ENCODE results near the gene RAB30.

RAB30 gene

DNA sequence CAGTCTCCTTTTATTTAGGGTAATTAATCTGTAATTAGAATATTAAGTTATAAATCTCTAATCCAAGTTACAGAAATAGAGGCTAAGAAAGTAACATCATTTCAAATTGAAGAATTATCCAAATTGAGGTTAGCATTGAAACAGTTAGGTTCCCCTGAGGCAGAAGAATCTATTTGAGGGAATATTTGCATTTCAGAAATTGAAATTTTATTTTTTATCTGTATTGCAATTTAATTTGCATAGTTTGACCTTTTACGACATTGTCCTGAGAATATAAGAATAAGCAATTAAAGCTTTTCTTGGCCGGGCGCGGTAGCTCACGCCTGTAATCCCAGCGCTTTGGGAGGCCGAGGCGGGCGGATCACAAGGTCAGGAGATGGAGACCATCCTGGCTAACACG, 142.6 kb downstream of the RAB30 start (continued):
- TF ChIP-seq ZNF274 (IDR thresholded peaks at IDR 0.05; ENCODE audit: low read length) = no peak
- TF ChIP-seq ZNF274 (tag by site-specific recombination; IDR thresholded peaks at IDR 0.05; ENCODE audit: borderline replicate concordance) = no peak
- TF ChIP-seq REPIN1 (tag by site-specific recombination; IDR thresholded peaks at IDR 0.05; ENCODE audit: low read depth) = no peak
- TF ChIP-seq, protein P1, sequence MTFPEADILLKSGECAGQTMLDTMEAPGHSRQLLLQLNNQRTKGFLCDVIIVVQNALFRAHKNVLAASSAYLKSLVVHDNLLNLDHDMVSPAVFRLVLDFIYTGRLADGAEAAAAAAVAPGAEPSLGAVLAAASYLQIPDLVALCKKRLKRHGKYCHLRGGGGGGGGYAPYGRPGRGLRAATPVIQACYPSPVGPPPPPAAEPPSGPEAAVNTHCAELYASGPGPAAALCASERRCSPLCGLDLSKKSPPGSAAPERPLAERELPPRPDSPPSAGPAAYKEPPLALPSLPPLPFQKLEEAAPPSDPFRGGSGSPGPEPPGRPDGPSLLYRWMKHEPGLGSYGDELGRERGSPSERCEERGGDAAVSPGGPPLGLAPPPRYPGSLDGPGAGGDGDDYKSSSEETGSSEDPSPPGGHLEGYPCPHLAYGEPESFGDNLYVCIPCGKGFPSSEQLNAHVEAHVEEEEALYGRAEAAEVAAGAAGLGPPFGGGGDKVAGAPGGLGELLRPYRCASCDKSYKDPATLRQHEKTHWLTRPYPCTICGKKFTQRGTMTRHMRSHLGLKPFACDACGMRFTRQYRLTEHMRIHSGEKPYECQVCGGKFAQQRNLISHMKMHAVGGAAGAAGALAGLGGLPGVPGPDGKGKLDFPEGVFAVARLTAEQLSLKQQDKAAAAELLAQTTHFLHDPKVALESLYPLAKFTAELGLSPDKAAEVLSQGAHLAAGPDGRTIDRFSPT (tag by site-specific recombination; IDR thresholded peaks at IDR 0.05) = no peak
- TF ChIP-seq ZNF76 (tag by site-specific recombination; IDR thresholded peaks at IDR 0.05; ENCODE audit: borderline replicate concordance, low read depth) = no peak

- no peak overlapping the region for H3K4me3 ChIP-seq (ENCODE audit: low read depth, low read length)
- H3K4me1 ChIP-seq (ENCODE audit: control insufficient read depth, insufficient read depth, low read length) = no peaks in the 10 kb centered on the region
- H3K9me3 ChIP-seq (ENCODE audit: control insufficient read depth, insufficient read depth, low read depth, low read length) = no peaks in the 10 kb centered on the region
- peak; percentile 33 for TF ChIP-seq ZNF654 (tag by site-specific recombination; IDR thresholded peaks at IDR 0.05; ENCODE audit: low read depth)
- no peak for TF ChIP-seq ZNF514 (tag by site-specific recombination; IDR thresholded peaks at IDR 0.05)
- POLR2A ChIA-PET = interaction anchor here (1.0 kb wide), 2 partner anchors 26 to 144 kb away, joined by 3 to 4 read pairs; partner anchors contain the start of genes DDIAS and RAB30
- H3K36me3 ChIP-seq (ENCODE audit: control insufficient read depth in 2 of 2, insufficient read depth in 1 of 2, low read length in 2 of 2) = peaks cover 4 to 16% of the 10 kb centered on the region in 2 experiments; a peak in 2 of 3 replicates
- no peak overlapping the region for H3K27ac ChIP-seq (ENCODE audit: extremely low read depth, low read depth, low read length)
- CTCF ChIA-PET = interaction anchor here (0.6 to 1.7 kb wide), 15 partner anchors 11 to 879 kb away, joined by 3 to 6 read pairs (median 4); no protein-coding TSS in a partner anchor
Measured at GRCh38 chr11:82927264-82927880, 144.3 kb downstream of the RAB30 start.

DNA sequence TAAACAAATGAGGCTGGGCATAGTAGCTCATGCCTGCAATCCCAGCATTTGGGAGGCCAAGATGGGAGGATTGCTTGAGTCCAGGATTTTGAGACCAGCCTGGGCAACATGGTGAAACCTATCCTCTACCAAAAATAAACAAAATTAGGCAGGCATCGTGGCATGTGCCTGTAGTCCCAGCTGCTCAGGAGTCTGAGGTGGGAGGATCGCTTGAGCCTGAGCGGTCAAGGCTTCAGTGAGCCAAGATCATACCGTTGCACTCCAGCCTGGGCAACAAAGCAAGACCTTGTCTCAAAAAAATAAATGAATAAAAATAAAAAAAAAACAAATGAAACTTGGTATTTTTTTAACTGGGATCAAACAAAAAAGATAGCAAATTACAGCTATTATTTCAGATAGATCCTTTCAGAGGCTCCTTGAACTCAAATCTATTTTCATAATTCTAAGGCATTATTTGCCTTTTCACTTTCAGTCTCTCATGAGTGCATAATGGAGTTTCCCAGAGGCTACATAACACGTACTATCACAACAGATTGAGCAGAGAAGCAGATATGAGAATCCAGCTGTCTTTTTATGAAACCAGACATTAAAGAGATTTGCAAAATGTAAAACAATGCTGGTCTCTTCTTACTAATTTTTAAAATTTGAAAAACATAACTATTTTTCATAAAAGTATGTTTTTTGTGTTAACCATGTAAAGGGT, 147.0 kb downstream of the RAB30 start:
- ChIA-PET CTCF (interaction anchor here (0.6 to 2.8 kb wide), 7 partner anchors 57 to 357 kb away, joined by 3 to 19 read pairs (median 4); no protein-coding TSS in a partner anchor), POLR2A (interaction anchor here (0.5 to 1.4 kb wide), 2 partner anchors 22 to 23 kb away, joined by 4 to 5 read pairs; partner anchors contain the start of gene DDIAS)
- Histone ChIP-seq H3K4me1 (ENCODE audit: control insufficient read depth, insufficient read depth, low read length) (no peaks in the 10 kb centered on the region), H3K4me3 (ENCODE audit: low read depth, low read length) (no peak overlapping the region), H3K9me3 (ENCODE audit: control insufficient read depth, insufficient read depth, low read depth, low read length) (no peaks in the 10 kb centered on the region), H3K27ac (ENCODE audit: extremely low read depth, low read depth, low read length) (no peak overlapping the region), H3K36me3 (ENCODE audit: control insufficient read depth in 2 of 2, insufficient read depth in 1 of 2, low read length in 2 of 2) (peaks cover 3 to 4% of the 10 kb centered on the region in 2 experiments; a peak in 2 of 3 replicates)
- TF ChIP-seq ZNF112 (tag by site-specific recombination; IDR thresholded peaks at IDR 0.05) = no peak
- no peak for TF ChIP-seq FEZF1 (tag by site-specific recombination; IDR thresholded peaks at IDR 0.05)
- TF ChIP-seq, protein P2, sequence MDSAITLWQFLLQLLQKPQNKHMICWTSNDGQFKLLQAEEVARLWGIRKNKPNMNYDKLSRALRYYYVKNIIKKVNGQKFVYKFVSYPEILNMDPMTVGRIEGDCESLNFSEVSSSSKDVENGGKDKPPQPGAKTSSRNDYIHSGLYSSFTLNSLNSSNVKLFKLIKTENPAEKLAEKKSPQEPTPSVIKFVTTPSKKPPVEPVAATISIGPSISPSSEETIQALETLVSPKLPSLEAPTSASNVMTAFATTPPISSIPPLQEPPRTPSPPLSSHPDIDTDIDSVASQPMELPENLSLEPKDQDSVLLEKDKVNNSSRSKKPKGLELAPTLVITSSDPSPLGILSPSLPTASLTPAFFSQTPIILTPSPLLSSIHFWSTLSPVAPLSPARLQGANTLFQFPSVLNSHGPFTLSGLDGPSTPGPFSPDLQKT (IDR thresholded peaks at IDR 0.05; ENCODE audit: borderline replicate concordance, low read depth, low read length) = no peak
